ENCODE measurements around the gene TMPRSS11B.
"Not testable (repeated sequence)": the region's sequence is repeated elsewhere in the genome, so short reads cannot be mapped to it uniquely, and the experiment has no call there.

TMPRSS11B gene, protein sequence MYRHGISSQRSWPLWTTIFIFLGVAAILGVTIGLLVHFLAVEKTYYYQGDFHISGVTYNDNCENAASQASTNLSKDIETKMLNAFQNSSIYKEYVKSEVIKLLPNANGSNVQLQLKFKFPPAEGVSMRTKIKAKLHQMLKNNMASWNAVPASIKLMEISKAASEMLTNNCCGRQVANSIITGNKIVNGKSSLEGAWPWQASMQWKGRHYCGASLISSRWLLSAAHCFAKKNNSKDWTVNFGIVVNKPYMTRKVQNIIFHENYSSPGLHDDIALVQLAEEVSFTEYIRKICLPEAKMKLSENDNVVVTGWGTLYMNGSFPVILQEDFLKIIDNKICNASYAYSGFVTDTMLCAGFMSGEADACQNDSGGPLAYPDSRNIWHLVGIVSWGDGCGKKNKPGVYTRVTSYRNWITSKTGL

GRCh38 chr4:68245594-68245993 is at the start of gene TMPRSS11B:
TMPRSS11B (minus strand) TSS chr4:68245694; CDS start chr4:68245558, 136 bp downstream.
- H3K27ac ChIP-seq = no peak within 1 kb of the TSS
- no peak for TF ChIP-seq ZFX (IDR thresholded peaks at IDR 0.05; ENCODE audit: borderline replicate concordance)
- TF ChIP-seq, protein P1, sequence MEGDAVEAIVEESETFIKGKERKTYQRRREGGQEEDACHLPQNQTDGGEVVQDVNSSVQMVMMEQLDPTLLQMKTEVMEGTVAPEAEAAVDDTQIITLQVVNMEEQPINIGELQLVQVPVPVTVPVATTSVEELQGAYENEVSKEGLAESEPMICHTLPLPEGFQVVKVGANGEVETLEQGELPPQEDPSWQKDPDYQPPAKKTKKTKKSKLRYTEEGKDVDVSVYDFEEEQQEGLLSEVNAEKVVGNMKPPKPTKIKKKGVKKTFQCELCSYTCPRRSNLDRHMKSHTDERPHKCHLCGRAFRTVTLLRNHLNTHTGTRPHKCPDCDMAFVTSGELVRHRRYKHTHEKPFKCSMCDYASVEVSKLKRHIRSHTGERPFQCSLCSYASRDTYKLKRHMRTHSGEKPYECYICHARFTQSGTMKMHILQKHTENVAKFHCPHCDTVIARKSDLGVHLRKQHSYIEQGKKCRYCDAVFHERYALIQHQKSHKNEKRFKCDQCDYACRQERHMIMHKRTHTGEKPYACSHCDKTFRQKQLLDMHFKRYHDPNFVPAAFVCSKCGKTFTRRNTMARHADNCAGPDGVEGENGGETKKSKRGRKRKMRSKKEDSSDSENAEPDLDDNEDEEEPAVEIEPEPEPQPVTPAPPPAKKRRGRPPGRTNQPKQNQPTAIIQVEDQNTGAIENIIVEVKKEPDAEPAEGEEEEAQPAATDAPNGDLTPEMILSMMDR (IDR thresholded peaks at IDR 0.05) = no peak

DNA sequence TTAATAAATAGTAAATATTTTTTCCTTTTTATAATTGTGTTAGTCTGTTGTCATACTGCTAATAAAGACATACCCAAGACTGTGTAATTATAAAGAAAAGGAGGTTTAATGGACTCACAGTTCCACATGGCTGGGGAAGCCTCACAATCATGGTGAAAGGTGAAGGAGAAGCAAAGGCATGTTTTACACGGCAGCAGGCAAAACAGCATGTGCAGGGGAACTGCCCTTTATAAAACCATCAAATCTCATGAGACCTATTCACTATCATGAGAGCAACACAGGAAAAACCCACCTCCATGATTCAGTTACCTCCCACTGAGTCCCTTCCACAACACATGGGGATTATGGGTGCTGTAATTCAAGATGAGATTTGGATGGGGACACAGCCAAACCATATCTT is 45.8 kb upstream of the TMPRSS11B start:
- no peak for TF ChIP-seq ZFX (IDR thresholded peaks at IDR 0.05; ENCODE audit: borderline replicate concordance)
- TF ChIP-seq, protein P1 (IDR thresholded peaks at IDR 0.05) = no peak
- no peak overlapping the region for H3K27ac ChIP-seq

DNA sequence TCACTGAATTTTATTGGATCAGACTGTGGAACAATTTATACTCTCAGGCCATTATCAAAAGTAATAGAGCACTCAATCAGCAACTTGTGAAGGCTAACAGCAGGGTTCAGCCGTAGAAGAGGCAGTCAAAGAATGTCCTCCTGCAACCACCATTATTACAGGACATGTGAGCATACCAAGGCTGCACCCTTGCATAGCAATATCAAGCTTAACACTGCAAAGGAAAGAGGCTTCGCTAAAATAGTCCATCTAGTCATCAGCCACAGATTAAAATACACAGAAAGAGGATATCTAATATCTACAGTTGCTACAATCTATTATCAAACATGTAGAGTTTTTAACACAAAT is 42.9 kb upstream of the TMPRSS11B start:
- no peak overlapping the region for H3K27ac ChIP-seq
- no peak for TF ChIP-seq ZFX (IDR thresholded peaks at IDR 0.05; ENCODE audit: borderline replicate concordance)
- TF ChIP-seq, protein P1 (IDR thresholded peaks at IDR 0.05) = no peak

DNA sequence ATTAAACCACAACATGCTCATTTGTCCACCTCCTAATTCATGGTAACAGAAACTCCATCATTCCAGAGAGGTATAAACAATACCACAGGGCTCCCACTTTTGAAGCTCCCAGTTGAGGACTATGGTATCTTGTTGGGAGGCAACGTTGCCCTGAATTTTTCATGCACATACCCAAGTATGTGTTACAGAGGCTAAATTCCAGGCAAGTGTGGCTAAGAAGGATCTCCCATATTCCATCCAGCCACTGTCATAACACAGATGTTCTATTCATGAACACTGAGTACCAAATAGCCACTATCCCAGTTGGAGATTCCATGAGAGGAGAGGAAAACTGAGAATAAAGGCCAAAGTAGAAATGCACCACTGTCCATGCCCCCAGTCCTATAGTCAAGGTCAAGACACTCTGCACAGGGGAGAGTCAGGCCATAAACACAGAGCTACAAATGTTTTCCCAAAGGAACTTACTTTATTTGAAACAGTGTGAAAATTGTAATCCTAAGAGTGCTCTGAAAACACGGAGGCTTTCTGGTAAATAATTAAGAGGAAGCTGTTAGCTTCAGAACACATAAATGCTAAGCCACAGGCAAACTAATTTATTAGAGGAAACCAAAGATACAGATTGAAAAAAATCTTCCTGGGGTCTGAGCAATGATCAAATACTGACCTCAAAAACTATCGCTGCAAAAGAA is 42.4 kb upstream of the TMPRSS11B start:
- TF ChIP-seq ZFX (IDR thresholded peaks at IDR 0.05; ENCODE audit: borderline replicate concordance) = no peak
- TF ChIP-seq, protein P1 (IDR thresholded peaks at IDR 0.05) = no peak
- H3K27ac ChIP-seq = no peak overlapping the region

DNA sequence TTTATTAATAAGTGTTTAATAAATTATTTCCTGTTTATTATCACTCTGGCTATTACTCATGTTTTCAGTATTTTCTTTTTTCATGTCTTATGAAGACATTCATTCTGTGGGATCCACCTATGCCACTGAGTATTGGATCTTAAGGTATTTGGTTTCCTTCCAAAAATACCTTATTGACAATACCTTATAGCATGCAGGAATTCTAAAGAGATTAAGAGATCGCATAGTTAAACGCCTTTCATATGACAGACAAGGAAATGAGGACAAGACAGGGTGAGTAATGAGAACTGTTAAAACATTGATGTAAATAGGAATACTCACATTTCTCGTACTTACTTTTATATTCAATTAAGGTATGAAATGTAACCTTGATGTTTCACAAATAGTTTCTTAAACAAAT is 38.2 kb upstream of the TMPRSS11B start:
- no peak overlapping the region for H3K27ac ChIP-seq
- TF ChIP-seq, protein P1 (IDR thresholded peaks at IDR 0.05) = no peak
- no peak for TF ChIP-seq ZFX (IDR thresholded peaks at IDR 0.05; ENCODE audit: borderline replicate concordance)

DNA sequence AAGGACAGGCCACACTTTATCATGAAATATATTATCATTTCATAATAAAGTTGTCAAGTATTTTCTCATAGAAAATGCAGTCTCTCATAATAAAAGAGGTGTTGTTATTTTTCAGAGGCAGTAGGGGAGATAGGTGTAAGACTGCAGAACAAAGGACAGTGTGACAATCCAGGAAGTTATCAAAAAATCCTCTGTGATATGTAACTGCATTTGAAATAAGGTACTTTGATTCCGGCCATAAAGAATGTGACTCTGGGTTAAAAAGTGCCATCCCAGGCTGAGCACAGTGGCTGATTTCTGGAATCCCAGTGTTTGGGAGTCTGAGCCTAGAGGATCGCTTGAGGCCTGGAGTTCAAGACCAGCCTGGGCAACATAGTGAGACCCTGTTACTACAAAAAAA is 37.6 kb upstream of the TMPRSS11B start:
- no peak overlapping the region for H3K27ac ChIP-seq
- no peak for TF ChIP-seq ZFX (IDR thresholded peaks at IDR 0.05; ENCODE audit: borderline replicate concordance)
- TF ChIP-seq, protein P1 (IDR thresholded peaks at IDR 0.05) = no peak

DNA sequence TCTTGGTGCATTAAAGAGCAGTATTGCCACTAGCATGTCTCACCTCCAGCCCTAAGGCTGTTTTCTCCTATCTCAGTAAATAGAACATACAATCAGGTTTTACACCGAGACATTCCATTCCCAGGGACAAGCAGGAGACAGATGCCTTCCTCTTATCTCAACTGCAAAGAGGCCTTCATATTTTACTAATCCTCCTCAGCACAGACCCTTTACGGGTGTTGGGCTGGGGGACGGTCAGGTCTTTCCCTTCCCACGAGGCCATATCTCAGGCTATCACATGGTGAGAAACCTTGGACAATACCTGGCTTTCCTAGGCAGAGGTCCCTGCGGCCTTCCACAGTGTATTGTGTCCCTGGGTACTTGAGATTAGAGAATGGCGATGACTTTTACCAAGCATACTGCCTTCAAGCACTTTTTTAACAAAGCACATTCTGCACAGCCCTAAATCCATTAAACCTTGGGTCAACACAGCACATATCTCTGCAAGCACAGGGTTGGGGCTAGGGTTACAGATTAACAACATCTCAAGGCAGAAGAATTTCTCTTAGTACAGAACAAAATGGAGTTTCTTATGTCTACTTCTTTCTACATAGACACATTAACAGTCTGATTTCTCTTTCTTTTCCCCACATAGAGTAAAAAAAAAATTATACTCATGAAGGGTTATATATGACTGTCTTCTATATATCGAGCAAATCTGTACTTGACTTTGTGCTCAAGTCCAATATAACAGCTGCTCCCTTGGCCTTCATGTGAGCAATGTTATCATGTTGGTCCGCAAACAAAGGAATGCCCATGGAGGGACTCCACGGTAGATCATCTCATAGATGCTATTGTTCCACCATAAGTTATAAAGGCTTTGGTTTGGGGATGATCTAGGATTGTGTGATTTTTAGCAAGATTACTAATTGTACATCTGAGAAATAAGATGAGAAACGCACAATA is 36.6 kb upstream of the TMPRSS11B start:
- not testable (repeated sequence) for H3K27ac ChIP-seq
